VCaP (cell line): ENCODE measurements around the gene KRT16.
"Not testable (repeated sequence)": the region's sequence is repeated elsewhere in the genome, so short reads cannot be mapped to it uniquely, and the experiment has no call there.

Experiments
- H3K27ac ChIP-seq: fragments of 450-650 bp; 2 replicates; pipeline ENCODE4 v1.5.1; 2017
- TF ChIP-seq, protein P1 (sequence below): fragments of 450-650 bp; conservative IDR thresholded peaks from 2 replicates; pipeline ENCODE4 v1.5.1; 2017; ENCODE audit warnings: mild to moderate bottlenecking, moderate library complexity

Gene KRT16

DNA sequence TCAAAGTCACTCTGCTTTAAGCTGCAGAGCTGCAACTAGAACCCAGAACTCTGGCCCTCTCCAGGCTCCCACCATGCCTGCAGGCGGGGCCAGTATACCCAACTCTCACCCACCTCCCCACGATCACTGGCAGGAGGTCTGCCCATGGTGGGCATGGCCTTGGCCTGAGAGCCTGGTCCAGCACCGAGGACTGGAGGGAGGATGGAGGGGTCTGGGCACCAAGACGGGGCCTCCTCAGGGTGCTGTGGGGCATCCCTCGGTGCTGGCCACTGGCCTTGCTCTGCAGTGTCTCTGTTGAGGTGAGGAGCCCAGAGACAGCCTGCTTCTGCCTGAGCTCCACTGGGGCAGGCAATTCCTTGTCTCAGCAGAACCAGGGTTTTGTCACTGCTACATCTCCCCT is 1.5 kb upstream of the KRT16 start:
- no peak overlapping the region for H3K27ac ChIP-seq
- TF ChIP-seq, protein P1, sequence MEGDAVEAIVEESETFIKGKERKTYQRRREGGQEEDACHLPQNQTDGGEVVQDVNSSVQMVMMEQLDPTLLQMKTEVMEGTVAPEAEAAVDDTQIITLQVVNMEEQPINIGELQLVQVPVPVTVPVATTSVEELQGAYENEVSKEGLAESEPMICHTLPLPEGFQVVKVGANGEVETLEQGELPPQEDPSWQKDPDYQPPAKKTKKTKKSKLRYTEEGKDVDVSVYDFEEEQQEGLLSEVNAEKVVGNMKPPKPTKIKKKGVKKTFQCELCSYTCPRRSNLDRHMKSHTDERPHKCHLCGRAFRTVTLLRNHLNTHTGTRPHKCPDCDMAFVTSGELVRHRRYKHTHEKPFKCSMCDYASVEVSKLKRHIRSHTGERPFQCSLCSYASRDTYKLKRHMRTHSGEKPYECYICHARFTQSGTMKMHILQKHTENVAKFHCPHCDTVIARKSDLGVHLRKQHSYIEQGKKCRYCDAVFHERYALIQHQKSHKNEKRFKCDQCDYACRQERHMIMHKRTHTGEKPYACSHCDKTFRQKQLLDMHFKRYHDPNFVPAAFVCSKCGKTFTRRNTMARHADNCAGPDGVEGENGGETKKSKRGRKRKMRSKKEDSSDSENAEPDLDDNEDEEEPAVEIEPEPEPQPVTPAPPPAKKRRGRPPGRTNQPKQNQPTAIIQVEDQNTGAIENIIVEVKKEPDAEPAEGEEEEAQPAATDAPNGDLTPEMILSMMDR, result no peak

DNA sequence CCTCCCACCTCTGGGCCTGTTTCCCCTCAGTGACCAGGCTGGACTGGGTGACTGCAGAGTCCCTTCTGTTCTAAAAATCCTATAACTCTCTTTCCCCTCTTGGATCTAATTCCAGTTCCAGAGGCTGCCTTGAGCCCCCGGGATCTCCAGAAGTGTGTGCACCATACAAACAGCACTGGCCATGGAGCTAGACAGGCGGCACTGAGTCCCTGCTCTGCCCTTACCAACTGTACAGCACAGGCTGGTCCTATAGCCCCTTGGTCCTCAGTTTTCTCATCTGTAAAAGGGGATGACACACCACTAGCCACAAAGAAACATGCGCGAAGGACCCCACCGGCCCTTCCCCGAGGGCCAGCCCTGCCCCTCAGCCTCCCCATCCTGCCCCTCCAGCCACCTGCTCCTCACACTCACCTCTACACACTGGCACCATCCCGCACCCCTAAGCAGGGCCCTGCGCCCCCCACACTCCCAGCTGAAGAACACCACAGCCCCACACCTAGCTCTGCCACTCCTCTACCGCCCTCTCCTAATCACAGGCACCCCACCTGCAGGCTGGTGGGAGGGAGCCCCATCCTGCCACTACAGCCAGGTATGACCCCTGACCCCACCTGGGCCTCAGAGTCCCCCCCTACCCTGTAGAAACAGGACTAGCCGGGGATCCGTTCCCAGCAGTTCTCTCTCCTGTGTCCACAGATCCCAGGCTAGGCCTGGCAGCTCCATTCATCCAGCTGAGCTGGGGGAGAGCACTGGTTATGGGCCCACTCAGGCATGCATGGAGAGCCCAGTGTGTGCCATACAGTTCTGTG is 913 bp upstream of the KRT16 start:
- TF ChIP-seq, protein P1, result no peak
- H3K27ac ChIP-seq, result no peak overlapping the region

DNA sequence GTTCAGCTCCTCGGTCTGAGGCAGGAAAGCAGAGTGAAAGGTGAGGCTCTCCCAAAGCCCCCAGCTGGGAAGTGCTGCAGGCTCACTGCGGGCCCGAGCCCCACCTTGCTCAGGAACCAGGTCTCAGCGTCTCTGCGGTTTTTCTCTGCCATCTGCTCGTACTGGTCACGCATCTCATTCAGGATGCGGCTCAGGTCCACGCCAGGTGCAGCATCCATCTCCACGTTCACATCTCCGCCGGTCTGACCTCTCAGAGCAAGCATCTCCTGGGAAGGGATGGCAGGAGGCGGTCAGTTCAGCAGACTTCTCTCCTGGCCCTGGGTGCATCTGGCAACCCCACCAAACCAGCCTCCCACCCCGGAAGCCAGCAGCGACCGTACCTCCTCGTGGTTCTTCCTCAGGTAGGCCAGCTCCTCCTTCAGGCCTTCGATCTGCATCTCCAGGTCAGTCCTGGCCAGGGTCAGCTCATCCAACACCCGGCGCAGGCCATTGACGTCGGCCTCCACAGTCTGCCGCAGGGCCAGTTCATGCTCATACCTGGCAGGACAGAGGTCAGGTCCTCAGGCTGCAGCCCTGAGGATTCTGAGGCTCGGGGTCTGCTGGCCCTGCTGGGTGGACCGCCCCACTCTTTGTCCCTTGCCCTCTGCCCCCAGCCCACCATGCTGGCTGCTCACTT is 1.5 kb downstream of the KRT16 start:
- no peak overlapping the region for H3K27ac ChIP-seq

DNA sequence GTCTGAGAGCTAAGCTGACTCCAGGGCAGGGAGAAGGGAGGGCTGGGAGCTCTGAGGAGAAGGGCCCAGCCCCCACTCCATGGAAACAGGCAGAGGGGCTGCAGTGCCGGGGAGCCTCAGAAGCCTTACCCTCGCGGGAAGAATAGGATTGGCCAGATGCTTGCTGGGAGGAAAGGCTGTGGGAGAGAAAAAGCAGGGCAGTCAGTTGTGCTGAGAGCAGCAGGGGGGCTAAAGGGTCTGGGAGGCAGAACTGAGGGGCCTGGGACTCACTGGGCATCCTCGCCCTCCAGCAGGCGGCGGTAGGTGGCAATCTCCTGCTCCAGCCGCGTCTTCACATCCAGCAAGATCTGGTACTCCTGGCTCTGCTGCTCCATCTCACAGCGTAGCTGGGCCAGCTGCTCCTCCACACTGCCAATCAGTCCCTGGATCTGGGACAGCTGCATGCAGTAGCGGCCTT is 2.5 kb downstream of the KRT16 start:
- not testable (repeated sequence) for H3K27ac ChIP-seq

More for the DNA sequence above, 1.5 kb downstream of the KRT16 start:
- TF ChIP-seq, protein P1, result no peak

DNA sequence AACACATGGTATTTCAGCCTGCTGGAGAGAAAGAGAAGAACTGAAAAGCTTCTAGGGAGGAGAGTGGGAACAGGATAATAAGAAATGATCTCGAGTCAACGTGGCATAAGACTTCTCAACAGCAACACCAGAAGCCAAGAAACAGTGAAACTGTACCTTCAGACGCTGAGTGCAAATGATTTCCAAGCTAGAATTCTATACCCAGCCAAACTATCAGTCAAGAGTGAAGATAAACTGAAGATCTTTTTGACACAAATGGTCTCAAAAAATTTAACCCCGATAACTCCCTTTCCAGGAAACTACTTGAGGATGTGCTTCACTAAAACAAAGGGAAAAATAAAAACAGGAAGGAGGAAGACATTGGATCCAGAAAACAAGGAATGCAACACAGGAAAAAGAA is 5.6 kb downstream of the KRT16 start:
- not testable (repeated sequence) for H3K27ac ChIP-seq

DNA sequence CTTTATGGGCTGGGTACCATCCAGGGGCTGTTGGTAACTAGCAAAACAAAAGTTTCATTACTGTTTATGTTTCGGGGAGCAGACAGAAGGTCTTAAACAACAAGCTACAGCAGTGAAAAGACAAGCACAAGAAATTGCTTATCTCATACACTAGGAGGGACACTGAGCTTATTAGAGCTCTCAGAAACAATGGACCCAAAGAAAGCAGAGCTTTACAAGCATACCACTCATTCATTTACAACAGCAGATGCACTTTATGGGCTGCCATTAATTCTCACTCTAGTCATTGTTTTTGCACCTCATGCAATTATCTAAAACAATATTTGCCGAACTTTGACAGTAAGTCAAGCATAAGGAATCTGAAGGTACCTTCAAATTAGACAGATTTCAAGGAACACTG is 10.0 kb downstream of the KRT16 start:
- H3K27ac ChIP-seq, result peak overlapping the region; percentile 99
- TF ChIP-seq, protein P1, result no peak

DNA sequence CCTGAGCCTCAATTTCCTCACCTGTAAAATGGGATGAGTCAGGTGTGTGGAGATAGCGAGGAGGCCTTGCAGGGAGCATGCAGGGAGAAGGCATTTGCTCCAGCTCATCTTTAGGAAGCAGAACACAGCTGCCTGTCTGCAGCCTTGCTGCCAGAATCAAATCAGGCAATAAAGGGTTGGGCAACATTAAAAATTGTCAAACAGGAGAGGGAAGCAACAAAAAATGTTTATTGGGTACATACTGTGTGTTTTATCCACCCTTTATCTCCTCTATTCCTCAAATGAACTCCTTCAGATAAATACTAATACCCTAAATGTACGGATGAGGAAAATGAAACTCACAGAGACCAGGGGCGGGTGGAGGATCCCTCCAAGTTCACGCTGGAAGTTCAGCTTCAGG is 12.2 kb downstream of the KRT16 start:
- TF ChIP-seq, protein P1, result no peak
- H3K27ac ChIP-seq, result peak overlapping the region; percentile 99

DNA sequence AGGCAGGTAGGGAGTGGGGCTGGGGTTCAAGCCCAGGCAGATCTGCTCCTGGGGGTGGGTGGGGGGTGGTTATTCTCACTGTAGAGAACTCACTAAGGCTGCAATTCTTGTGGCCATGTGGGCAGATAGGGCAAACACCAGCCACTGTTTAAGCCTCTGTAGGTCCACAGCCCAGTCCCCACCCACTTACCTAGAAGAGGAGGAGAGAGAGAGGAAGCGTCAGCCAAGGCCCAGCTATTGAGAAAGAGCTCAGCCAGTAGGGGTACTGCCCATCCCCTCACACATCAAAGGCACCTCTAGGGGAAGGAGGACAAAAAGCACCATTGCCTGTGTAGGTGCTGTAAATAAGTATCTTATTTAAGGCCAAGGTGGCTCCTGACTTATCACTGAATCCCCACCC is 12.9 kb downstream of the KRT16 start:
- H3K27ac ChIP-seq, result peak overlapping the region; percentile 99
- TF ChIP-seq, protein P1, result no peak
